GM19043 (cell line): Measurements from ENCODE around the gene LMLN.
"Not testable (repeated sequence)": the region's sequence is repeated elsewhere in the genome, so short reads cannot be mapped to it uniquely, and the experiment has no call there.

Experiments used
- ATAC-seq: cut with Tn5 transposase; IDR thresholded peaks from one replicate; pipeline ENCODE4 v1.9.1; 2021; ENCODE audit warnings: low read depth; ENCODE audit not compliant: unreplicated experiment

LMLN gene

GRCh38 chr3:197959891-197960693 lies at the start of gene LMLN:
TSS of gene LMLN (plus strand) at chr3:197960217. CDS start at chr3:197960246, 29 bp downstream.
- ATAC-seq: peak; percentile 98

GRCh38 chr3:197912741-197913476 lies 47.1 kb upstream of the LMLN start:
- ATAC-seq: no peak

GRCh38 chr3:197913641-197914380 lies 46.2 kb upstream of the LMLN start:
- no peak for ATAC-seq

GRCh38 chr3:197921429-197922275 lies 38.4 kb upstream of the LMLN start:
- ATAC-seq: not testable (repeated sequence)

GRCh38 chr3:197926418-197926817 lies 33.6 kb upstream of the LMLN start:
- ATAC-seq: no peak

- not testable (repeated sequence) for ATAC-seq
Measured at GRCh38 chr3:197927578-197927977, 32.4 kb upstream of the LMLN start.

- no peak for ATAC-seq
Measured at GRCh38 chr3:197936819-197937384, 23.1 kb upstream of the LMLN start.

- ATAC-seq: no peak
Measured at GRCh38 chr3:197940745-197941384, 19.2 kb upstream of the LMLN start.

GRCh38 chr3:197942956-197943556 lies 17.0 kb upstream of the LMLN start:
- ATAC-seq: no peak

GRCh38 chr3:197949191-197949777 lies 10.7 kb upstream of the LMLN start:
- peak; percentile 3 for ATAC-seq

GRCh38 chr3:197949778-197950676 lies 10.0 kb upstream of the LMLN start, which contains the start of gene RPL35A:
TSS of gene RPL35A (plus strand) at chr3:197950190. CDS start at chr3:197950968, 778 bp downstream.
- ATAC-seq: peak; percentile 92

- no peak for ATAC-seq
Measured at GRCh38 chr3:197950677-197951061, 9.3 kb upstream of the LMLN start.

- no peak for ATAC-seq
Measured at GRCh38 chr3:197951392-197951990, 8.5 kb upstream of the LMLN start.

- no peak for ATAC-seq
Measured at GRCh38 chr3:197952440-197952839, 7.6 kb upstream of the LMLN start.

- no peak for ATAC-seq
Measured at GRCh38 chr3:197953325-197953724, 6.7 kb upstream of the LMLN start.

- no peak for ATAC-seq
Measured at GRCh38 chr3:197953881-197954280, 6.1 kb upstream of the LMLN start.

- no peak for ATAC-seq
Measured at GRCh38 chr3:197955892-197956477, 4.0 kb upstream of the LMLN start.
